Activated CD4-positive, alpha-beta T cell treated with anti-CD3 and anti-CD28 coated beads for 4 hours (primary cell): ENCODE results near the gene DNAJC4.
A peak's percentile ranks its signal among the peaks of the same experiment; 100 is the strongest.

Experiments used
- DNase-seq, 2 donors: peaks; one replicate each; pipeline ENCODE4 v3.0.0-alpha.2; 2020

The DNAJC4 gene

DNA sequence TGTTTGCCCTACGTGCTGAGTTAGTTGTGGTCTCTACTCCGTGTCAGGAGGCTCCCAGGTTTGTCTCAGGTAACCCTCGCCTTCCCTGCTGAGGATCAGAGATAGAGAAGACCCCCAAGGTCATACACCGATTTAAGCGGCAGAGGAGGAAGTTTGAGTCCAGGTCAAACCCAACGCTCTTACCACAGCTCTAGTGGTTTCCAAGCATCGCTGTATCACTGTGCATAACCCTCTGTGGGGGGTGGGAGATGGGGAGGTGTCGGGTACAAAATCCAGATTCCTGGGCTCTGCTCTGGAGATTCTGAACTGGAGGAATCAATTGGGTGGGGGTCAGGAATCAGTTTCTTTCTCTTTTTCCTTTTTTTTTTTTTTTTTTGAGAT is 627 bp downstream of the DNAJC4 start:
- DNase-seq: no peak

DNA sequence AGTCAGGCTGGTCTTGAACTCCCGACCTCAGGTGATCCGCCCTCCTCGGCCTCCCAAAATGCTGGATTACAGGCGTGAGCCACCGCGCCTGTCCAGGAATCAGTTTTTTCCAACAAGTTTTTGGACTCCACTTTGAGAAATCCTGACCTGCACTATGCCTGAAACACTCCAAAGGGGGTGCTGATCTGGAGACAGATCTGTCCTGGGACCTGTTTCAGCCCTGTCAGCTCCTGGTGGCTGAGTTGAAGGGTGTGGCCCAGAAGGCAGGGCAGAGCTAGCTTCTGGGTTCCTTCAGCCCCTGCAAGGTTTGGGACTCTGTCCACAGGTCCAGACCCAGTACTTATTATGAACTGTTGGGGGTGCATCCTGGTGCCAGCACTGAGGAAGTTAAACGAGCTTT is 1.2 kb downstream of the DNAJC4 start:
- no peak for DNase-seq

DNA sequence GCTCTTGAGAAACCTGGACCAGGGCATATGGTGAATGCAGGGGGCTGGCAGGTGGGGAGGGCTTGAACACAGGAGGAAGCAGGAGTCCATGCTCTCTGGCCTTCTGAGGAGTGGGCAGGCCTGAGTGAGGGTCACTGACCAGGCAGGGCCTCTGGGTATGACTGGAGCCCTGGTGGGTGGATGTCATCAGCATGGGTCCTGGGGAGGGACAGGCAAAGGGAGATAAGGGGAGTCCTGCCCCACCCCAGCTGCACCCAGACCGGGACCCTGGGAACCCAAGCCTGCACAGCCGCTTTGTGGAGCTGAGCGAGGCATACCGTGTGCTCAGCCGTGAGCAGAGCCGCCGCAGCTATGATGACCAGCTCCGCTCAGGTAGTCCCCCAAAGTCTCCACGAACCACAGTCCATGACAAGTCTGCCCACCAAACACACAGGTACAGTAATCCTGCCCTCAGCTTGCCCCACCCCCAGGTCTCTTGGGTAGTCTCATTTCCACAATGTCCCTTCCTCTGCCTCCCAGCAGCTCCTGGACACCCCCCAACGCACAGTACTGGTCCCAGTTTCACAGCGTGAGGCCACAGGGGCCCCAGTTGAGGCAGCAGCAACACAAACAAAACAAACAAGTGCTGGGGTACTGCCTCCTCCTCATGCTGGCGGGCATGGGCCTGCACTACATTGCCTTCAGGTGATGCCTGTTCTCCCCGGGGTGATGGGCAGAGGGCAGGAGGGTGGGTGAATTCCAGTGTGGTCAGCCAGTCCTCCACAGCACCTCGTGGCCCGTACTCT is 2.0 kb downstream of the DNAJC4 start:
- DNase-seq: no peak

DNA sequence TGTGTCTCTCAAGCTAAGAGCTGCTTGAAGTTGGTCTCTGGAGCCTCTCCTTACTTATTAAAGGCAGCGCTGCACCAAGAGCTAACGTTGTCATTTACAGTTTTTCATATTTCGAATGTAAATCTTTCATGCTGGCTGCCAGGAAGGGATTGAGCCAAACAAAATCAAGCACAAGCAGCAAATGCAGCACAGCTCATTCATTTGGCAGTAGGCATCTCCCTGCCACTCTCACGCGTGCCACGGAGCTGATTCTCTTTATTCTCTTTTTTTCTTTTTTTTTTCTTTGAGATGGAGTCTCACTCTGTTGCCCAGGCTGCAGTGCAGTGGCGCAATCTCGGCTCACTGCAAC is 2.6 kb downstream of the DNAJC4 start:
- no peak for DNase-seq

DNA sequence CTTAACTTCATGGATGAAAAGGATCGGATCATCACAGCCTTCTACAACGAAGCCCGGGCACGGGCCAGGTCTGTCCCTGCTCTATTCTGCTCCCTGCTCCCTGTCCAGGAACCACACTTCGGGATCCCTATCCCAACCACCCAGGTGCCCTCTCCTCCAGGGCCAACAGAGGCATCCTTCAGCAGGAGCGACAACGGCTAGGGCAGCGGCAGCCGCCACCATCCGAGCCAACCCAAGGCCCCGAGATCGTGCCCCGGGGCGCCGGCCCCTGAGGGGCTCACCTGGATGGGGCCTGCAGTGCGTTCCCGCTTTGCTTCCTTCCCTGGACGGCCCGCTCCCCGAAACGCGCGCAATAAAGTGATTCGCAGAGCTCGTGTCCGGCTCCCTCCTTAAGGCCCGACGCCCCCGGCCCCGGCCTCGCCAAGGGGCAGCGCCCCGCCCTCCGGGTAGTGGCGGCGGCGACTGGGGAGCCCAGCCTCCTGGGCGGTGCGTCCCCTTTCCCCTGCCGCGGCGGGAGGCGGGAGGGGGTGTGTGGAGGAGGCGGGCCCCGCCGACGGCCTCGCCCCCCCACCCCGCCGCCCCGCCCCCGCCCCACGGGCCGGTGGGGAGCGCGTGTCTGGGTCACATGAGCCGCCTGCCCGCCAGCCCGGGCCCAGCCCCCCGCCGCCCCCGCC is 3.7 kb downstream of the DNAJC4 start, which contains the start of gene VEGFB:
Gene VEGFB, plus strand, starts transcription at position 672 of the 674 bp plus-strand sequence. CDS start 250 bp downstream, outside the sequence.
- DNase-seq: peak; percentile 72 to 76

DNA sequence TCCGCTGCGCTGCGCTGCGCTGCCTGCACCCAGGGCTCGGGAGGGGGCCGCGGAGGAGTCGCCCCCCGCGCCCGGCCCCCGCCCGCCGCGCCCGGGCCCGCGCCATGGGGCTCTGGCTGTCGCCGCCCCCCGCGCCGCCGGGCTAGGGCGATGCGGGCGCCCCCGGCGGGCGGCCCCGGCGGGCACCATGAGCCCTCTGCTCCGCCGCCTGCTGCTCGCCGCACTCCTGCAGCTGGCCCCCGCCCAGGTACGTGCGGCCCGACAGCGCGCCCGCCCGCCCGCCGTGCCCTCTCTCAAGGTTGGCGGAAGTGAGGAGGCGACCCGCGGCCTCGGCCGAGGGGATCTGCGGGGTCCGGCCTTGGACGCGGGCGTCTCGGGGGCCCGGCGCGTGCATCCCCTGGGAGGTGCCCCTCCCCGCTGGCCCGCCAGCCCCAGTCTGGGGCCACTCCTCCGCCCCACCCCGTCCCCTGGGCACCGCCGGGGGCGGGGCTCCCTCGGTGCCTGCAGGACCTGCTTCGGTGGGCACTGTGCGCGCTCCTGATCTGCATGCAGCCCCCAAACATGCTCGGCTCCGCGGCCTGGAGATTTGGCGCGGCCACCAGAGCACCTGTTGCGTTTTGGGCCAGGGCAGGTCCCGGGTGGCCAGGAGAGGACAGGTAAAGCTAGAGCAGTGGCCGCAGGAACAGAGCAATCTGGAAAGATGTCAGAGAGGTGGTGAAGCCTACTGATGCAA is 4.5 kb downstream of the DNAJC4 start:
- peak; percentile 32 to 37 for DNase-seq

DNA sequence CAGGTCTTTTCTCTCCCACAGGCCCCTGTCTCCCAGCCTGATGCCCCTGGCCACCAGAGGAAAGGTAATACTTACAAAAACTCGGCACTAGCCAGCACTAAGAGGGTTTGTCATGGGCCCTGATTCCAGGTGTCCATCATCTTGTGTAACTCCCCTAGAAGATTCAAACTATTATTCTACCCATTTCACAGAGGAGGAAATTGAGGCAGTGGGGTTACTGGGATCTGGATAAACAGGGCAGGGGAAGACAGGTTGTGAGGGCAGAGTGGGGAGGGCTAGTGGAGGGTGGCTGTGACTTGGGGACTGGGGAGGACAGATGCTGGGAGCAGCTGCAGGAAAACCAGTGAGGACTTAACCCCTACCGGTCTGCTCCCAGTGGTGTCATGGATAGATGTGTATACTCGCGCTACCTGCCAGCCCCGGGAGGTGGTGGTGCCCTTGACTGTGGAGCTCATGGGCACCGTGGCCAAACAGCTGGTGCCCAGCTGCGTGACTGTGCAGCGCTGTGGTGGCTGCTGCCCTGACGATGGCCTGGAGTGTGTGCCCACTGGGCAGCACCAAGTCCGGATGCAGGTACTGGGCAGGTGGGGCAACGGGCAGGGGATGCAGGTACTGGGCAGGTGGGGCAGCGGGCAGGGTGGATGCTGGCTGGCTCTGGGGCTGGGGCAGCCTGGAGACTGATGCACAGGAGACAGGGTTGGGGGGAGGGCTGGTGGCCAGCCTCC is 5.3 kb downstream of the DNAJC4 start:
- no peak for DNase-seq

DNA sequence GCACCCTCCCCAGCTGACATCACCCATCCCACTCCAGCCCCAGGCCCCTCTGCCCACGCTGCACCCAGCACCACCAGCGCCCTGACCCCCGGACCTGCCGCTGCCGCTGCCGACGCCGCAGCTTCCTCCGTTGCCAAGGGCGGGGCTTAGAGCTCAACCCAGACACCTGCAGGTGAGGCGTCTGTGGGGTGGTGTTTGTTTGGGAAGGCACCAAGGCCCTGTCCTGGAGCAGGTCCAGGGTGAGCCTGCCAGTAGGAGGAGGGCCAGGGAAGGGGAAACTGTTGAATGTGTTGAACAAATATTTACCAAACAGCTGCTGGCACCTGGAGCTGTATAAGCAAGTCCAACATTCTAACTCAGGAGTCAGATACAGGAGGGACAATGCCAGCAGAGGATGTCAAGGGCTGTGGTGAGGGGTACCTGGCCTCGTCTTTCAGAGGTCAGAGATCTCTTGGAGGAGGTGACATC is 7.2 kb downstream of the DNAJC4 start:
- no peak for DNase-seq

DNA sequence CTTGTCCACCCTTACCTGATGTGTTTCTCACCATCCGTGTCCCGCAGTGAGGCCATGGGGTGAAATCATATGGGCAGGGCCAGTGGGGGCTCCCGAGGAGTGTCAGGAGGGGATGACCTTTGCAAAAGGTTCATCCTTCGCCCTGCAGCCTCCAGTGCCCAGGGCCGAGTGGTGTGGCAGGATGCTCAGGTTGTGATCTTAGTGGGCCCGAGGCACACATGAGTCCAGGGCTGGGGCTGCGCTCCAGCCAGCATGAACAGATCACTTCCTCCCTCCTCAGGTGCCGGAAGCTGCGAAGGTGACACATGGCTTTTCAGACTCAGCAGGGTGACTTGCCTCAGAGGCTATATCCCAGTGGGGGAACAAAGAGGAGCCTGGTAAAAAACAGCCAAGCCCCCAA is 7.7 kb downstream of the DNAJC4 start:
- no peak for DNase-seq

DNA sequence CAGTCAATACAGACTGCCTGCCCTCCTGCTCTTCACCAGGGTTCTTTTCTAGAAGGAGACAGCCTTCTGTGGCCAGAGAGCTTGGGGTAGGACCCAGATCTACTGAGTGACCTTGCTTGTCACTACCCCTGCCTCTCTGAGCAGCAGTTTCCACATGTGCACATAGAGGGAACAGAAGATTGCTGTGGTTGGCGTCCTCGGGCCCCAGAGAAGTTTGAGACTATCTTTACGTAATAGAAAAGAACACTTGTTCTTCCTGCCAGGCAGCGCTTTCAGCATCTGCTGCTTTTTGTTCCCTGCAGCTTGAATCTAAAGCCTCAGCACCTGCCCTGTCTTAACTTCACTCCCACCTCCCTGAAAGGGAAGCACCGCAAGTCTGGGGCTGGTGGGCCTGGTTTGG is 8.7 kb downstream of the DNAJC4 start:
- DNase-seq: no peak

DNA sequence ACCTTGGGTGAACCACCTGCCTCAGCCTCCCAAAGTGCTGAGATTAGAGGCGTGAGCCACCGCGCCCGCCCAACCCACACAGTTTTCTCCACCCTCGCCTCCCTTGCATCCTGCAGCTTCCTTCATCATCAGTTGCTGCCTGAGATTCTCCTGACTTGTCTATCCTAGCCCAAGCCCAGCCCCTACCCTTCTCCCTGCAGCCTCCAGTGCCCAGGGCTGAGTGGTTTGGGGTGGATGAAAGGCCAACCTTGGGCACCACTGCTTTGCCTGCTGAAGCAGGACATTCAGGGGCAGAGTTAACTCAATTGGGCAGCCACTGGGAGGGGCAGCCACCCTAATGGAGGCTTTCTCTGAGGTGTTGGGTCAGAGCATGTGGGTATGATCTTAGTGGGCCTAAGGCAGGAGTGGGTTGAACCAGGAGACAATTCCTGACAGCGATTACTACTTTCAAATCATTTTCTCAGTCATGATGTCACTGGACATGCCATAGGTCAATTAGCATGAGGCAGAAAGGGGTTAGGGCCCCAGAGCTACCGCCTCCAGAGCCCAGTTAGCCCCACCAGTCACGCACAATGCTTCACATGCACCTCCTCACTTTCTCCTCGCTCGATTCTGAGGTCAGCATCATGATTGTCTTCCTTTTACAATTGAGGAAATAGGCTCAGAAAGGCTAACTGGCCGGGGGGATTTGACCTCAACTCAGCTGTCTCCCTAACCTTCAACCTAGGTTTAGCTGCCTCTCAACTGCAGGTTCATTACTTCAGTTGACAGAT is 9.5 kb downstream of the DNAJC4 start:
- no peak for DNase-seq

DNA sequence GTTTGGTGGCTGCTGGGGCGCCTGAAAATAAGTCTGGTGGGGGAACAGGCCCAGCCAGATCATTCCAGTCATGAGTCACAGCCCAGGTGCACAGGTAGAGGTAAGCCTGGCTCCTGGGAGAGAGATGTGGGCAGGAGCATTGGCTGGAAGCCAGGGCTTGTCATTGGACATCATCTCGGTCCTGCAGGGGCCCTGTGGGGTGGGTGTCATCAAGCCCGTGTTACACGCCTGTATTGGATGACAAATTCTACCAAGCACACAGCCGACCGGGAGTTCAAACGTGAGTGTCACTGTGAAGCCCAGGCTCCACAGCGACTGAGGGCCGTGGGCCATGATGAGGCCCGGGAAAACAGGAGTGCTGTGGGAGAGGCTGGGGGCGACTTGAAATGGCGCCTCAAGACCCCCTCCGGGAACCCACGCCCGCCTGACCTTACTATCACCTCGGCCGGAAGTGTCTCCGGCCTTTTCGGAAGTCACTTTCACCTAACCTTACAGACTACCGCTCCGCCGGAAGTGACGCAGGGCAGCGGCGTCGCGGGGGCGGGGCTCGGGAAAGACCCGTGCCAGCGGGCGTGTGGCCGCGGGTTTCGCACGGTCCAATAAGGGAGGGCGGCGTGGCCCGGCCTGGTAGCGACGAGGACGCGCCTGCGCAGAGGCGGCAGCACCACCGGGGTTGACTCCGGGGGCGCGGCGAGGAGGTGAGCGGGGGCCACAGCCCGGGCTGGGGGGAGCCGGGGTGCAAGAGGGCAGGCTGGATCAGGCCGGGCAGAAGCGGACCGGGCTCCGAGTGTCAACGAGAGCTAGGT is 10.3 kb downstream of the DNAJC4 start, which contains the start of gene FKBP2:
Gene FKBP2, plus strand, starts transcription at position 661 of the 806 bp plus-strand sequence. CDS start 1,293 bp downstream, outside the sequence.
- DNase-seq: peak; percentile 97 to 99

DNA sequence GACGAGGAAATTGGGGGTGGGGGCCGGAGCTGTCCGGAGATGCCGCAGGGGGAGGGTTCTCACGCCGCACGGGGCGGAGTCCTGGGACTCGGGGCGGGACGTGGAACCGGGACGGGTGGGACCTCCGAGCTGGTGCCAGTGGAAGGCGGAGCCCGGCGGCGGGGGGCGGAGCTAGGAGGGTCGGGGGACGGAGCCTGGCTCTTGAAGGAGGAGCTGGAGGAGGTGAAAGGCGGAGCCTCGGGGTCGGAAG is 10.8 kb downstream of the DNAJC4 start:
- peak; percentile 99 to 100 for DNase-seq

DNA sequence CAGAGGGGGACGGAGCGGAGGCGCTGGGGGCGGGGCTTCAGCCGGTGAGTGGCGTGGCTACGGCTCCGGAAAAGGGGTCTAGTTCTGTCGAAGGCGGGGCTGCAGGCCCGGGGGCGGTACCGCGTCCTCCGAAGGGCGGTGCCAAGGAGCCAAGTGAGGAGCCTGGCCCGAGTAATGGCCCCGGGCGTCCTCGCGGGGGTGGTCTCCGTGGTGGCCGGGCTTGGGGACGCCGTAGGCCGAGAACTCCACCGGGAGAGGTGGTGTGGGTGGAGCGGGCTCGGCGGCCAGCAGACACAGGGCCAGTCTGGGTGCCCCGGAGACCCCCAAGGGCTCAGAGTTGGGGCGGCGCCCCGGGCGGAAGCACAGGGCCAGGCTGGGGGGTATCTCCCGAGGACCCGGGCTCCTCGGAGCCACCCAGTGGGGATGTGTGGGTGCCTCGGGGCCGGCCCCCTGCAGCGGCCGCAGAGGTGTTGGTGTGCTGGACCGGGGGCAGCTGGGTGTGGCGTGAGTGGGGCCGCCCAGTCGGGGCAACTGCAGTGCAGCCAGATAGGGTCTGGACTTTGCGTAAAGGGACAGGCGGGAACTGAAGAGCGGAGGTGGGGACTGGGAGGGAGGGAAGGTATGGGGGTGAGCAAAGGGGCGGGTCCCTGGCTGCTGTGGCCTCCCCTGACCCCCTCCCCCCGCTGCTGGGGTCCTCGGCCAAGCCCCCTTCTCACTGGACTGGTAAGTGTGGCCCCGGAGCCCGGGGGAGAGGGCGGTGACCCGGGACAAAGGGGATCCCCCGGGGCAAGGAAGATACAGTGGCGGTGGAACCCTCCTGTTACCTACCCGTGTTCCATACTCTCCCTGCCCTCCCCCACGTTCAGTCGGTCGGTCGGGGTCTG is 11.4 kb downstream of the DNAJC4 start:
- DNase-seq: no peak

DNA sequence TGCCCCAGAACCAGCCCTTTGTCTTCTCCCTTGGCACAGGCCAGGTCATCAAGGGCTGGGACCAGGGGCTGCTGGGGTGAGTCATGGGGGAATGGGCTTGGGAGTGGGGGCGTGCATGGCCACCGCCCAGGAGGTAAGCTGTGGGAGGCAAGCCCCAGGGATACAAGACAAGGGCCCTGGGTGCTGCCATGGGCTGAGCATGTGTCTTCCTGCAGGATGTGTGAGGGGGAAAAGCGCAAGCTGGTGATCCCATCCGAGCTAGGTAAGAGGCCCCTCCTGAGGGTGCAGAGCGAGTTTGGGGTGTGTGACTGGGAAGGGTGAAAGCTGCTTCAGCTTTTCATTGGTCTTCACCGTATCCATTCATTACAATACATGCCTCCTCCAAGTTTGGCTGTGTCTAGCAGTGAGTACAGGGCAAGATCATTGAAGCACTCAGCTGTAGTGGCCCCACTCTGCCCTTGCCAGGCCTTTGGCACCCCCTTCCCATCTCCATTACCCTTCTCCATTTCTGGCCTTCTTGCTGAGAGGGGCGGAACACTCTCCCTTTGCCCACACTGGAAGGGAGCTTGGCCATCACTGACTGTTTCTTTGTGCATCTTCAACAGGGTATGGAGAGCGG is 13.0 kb downstream of the DNAJC4 start:
- no peak for DNase-seq

DNA sequence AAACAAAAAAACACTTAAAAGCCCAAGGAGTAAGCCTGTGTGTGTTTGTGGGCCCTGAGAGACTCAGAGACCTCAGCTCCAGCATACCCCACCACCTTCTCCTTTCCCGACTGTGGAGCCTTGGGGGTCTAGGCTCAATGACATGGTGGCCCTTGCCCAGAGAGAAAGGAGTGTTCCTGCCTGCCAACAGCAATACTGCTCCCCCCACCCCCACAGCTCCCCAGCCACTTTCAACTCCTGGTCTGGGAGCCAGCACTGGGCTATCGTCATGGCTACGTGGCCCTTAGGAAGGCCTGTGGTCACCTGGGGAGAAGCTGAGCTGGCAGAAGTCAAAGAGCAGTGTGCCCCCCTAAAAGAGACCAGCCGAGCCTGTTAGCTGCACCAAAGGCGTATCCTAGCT is 13.8 kb downstream of the DNAJC4 start:
- DNase-seq: no peak

DNA sequence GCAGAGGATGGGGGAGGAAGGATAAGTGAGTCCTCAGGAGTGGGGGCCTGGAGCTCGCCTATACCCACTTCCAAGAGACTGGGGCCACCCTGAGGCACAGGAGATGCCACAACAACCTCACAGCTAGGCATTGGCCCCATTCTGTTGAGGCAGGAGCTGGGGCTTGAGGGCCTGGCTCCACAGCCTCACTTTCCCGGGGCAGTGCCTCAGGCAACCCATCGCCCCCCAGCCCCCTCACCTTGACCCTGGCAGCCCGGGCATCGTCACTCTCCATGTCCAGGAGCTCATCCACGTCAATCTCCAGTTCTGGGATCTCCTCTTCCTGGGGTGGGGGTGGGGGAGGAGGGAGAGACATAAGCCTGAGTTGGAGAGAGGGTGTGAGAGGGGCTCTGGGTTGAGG is 14.6 kb downstream of the DNAJC4 start:
- DNase-seq: no peak

DNA sequence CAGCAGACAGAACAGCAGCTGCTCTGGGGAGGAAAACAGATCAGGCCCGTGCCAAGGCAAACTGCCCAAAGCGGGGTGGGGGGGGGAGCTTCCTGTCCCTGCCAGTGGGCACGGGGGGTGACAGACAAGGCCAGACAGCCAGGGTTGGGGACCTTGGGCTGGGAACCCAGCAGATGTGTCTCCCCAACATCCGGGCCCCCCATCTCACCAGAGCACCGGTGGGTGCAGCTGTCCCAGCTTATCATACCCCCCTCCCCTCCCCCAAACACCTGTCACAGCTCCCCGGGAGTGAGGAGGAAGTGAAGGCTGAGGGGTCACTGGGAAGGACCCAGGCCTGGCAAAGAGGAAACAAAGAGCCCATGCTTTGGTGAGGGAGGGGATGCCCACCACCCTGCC is 15.1 kb downstream of the DNAJC4 start:
- peak in 1 of 2 donors; percentile 50 for DNase-seq

DNA sequence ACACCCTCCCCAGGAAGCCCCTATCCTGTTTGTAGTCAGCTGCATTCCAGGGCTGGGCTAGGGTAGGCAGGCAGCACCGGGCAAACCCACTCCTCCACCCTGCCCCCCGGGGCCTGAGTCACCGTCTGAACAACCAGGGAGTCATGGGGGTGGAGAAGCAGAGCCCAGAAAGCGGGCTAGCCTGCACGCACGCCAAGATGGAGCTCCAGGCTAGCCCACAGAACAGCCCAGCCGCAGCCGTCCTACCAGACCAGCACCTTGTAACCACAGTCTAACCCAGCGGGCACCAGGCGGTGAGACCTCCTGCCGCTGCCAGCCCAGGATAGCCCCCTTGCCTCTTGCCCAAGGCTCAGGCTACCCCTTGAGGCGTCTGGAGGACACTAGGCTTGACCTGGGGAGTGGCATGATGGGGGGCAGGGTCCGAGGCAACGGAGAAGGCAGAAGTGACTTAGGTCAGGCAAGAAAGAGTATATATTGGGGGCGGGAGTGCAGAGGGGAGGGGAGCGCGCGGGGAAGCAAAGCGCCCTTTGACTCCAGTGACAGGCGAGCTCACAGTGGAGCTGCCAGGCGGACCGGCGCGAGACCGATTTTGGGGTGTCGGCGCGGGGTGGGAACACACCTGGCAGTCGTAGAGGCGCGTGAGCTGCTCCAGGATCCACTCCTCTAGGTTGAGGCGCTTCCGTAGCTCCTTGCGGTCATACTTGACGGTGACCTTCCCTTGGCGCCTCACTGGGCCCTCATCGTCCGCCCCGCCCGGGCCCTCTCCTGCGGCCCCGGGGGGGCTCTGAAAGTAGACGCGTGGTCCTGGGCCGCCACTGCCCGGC is 15.7 kb downstream of the DNAJC4 start:
- peak; percentile 87 to 88 for DNase-seq
